Retina (tissue), 1 donor: Measurements from ENCODE around the gene HECTD4.
"Not testable (repeated sequence)": the region's sequence is repeated elsewhere in the genome, so short reads cannot be mapped to it uniquely, and the experiment has no call there.

Experiments used
- DNase-seq: peaks from one replicate; pipeline ENCODE4 v3.0.0-alpha.2; 2016

Gene HECTD4

GRCh38 chr12:112111931-112112330 lies 270.3 kb downstream of the HECTD4 start:
- DNase-seq: no peak

- DNase-seq: not testable (repeated sequence)
These were observed 271.2 kb downstream of the HECTD4 start for GRCh38 chr12:112110787-112111662.
